HFFc6 (cell line): ENCODE measurements around the gene IQCE. TPM values are rescaled to one million over a fixed set of nuclear protein-coding genes. Genes with fewer than 3 reads are reported as not detected.
"Not testable (repeated sequence)": the region's sequence is repeated elsewhere in the genome, so short reads cannot be mapped to it uniquely, and the experiment has no call there.

ENCODE experiments used
- DNase-seq: peaks from one replicate; pipeline ENCODE4 v3.0.0-alpha.2; 2018
- H3K27ac Mint-ChIP-seq: 2 replicates; pipeline ENCODE4 v1.8.0; 2020; ENCODE audit warnings: mild to moderate bottlenecking, mixed read lengths
- H3K27me3 Mint-ChIP-seq: 2 replicates; pipeline ENCODE4 v1.8.0; 2021; ENCODE audit warnings: mild to moderate bottlenecking, moderate library complexity, mixed read lengths; ENCODE audit not compliant: insufficient read depth
- H3K36me3 Mint-ChIP-seq: 2 replicates; pipeline ENCODE4 v1.8.0; 2021; ENCODE audit warnings: low read depth, mixed read lengths
- H3K4me1 Mint-ChIP-seq: 2 replicates; pipeline ENCODE4 v1.8.0; 2020; ENCODE audit warnings: low read depth, mixed read lengths
- H3K4me3 Mint-ChIP-seq: 2 replicates; pipeline ENCODE4 v1.8.0; 2020; ENCODE audit warnings: mild to moderate bottlenecking, moderate library complexity, mixed read lengths
- H3K9me3 Mint-ChIP-seq: 2 replicates; pipeline ENCODE4 v1.8.0; 2020; ENCODE audit warnings: mild to moderate bottlenecking, mixed read lengths
- total RNA-seq, 6 experiments: library from RNA; stranded (reverse); fragmentation: NEBNext Ultra II Directional; extraction: Animal tissue kit (Norgen Biotek cat#: 25700); gene quantifications; 2 replicates in 1 of 6; 3 replicates in 5 of 6; pipeline ENCODE4 v1.2.3, GENCODE V29; 2021
- TF ChIP-seq, protein P1 (sequence below): fragments of 200-600 bp; sonication (generic); IDR thresholded peaks from 2 replicates; pipeline ENCODE4 v1.5.0; 2021; ENCODE audit warnings: antibody characterized with exemption, mild to moderate bottlenecking

Gene IQCE
- total RNA-seq, 6 experiments from 2014 or later = 14.9 to 18.1 (median 17.0) TPM

DNA sequence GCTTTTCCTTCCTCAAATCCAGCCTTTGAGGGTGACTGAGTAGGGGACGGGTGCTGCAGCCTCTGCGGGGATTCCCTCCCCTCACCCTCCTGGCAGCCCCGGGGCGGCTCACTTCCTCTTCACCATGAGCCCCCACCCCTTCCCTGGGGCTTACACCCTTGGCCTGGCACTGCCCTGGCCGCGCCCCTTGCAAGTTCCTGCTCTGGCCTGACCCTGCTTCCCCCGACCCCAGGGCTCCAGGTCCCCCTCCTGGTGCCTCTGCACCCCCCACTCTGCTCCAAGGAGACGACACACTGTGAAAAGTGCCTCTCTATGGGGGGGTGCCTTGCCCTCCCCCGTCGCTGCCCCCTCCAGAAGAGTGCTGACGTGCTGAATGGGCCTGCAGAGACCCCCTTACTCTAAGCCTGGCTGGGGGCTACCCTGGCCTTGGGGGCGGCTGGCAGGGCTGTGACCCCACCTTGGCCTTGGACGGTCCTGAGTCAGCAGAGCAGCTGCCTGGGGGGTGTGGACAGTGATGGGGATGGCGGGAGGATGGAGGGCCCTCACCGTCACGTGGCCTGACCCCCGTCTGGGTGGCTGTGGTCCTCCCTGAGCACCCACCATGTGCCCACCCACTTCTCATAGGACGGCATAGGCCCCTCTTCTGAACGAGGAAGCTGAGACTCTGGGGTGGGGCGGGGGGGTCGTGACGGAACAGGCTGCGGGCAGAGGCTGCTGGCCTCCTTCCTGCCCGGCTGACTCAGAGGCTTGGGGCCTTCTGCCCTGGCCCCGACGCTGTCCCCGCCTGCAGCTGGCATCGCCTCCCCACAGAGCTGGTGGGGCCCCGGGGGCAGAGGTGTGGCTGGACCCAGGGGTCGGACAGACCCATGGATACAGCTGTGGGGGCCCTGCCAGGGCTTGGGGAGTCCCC, 29.4 kb upstream of the IQCE start:
- Mint-ChIP-seq H3K27ac (peak overlapping the region; percentile 83), H3K27me3 (no peaks in the 10 kb centered on the region), H3K9me3 (no peaks in the 10 kb centered on the region), H3K4me1 (peaks cover 31% of the 10 kb centered on the region), H3K4me3 (no peak overlapping the region; the same call in 1 of the 2 replicates), H3K36me3 (no peaks in the 10 kb centered on the region; the same call in 1 of the 2 replicates)
- TF ChIP-seq, protein P1, sequence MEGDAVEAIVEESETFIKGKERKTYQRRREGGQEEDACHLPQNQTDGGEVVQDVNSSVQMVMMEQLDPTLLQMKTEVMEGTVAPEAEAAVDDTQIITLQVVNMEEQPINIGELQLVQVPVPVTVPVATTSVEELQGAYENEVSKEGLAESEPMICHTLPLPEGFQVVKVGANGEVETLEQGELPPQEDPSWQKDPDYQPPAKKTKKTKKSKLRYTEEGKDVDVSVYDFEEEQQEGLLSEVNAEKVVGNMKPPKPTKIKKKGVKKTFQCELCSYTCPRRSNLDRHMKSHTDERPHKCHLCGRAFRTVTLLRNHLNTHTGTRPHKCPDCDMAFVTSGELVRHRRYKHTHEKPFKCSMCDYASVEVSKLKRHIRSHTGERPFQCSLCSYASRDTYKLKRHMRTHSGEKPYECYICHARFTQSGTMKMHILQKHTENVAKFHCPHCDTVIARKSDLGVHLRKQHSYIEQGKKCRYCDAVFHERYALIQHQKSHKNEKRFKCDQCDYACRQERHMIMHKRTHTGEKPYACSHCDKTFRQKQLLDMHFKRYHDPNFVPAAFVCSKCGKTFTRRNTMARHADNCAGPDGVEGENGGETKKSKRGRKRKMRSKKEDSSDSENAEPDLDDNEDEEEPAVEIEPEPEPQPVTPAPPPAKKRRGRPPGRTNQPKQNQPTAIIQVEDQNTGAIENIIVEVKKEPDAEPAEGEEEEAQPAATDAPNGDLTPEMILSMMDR = no peak
- peak; percentile 40 for DNase-seq

DNA sequence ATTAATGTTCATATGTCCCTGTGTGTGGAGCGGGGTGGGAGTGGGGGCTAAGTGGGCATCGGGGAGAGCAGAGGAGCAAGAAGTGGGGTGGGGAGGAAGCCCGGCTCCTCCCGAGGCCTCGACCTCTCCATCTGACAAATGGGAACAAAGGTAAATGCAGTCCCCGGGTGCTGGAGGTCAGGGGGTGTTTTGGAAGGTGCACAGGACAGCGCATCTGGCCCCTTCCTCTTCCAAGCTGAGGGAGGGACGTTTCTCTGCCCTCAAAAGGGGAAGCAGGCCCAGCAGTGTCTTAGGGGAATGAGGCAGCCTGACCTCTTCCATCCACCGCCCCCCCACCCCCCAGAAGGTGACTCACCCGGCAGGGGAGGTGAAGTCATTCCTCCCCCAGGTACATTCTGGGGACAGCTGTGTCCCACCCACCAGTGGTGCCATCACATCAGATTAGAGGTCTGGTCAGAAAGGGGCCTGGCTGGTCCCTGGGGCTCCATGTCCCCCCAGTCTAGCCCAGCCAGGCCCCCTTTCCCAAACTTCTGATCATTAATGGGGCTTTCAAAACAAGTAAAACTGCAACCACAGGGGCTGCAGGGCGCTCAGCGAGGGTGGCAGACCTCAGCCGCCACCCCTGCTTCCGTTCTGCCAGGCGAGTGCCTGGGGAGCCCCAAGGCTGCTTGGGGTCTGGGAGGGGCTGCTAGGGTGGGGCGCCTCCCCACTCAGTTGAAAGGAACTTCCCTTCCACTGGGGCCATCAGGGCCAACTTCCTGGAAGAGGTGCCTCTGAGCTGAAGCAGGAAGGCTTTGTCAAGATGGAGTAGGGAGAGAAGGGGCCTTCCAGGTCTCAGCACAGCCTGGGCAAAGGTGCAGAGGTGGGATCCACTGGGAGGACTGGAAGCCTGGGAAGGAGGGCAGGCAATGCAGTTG, 28.4 kb upstream of the IQCE start:
- TF ChIP-seq, protein P1 = no peak
- no peak for DNase-seq
- H3K4me1 Mint-ChIP-seq = peaks cover 31% of the 10 kb centered on the region

DNA sequence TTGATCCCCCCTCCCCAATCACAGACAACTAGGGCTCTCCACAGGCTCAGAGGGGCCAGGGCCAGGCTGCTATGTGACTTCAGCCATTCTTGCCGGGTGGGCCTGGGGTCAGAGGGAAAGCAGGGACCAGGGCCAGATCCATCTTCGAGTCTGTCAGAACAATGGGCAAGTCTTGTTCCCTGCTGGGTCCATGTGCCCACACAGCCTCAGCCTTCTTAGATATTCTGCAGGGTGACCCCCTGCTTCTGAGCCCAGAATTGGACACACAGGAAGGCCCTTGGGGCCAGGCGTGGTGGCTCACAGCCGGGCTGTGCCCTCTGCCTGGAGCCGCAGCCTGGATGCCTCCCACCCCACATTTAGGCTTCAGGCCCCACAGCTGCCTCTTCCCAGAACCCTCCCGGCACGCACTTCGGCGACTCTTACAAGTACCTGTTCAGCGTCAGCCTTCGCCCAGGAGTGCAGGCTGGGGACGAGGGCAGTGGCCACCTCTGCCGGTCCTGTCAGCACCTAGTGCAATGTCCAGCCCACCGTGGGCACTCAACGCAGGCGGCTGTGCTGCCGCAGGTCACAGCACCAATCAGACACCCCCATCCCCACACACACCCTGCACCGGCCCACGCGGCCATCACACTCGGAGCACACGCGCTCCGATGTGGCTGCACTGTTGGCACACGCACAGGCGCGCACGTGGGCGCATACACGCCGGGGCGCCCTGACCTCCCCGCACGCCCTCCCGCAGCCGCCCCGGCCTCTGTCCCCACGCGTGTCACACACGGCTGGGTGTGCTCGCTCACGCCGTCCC, 27.6 kb upstream of the IQCE start:
- H3K27me3 Mint-ChIP-seq, H3K9me3 Mint-ChIP-seq, DNase-seq, H3K36me3 Mint-ChIP-seq, H3K4me3 Mint-ChIP-seq: not testable (repeated sequence)
- Mint-ChIP-seq H3K27ac (peak overlapping the region; percentile 83; the same call in 1 of the 2 replicates), H3K4me1 (peaks cover 31% of the 10 kb centered on the region)

More for the DNA sequence above, 28.4 kb upstream of the IQCE start:
- no peaks in the 10 kb centered on the region for H3K27me3 Mint-ChIP-seq
- no peaks in the 10 kb centered on the region; the same call in 1 of the 2 replicates for H3K36me3 Mint-ChIP-seq
- no peak overlapping the region; the same call in 1 of the 2 replicates for H3K4me3 Mint-ChIP-seq
- H3K9me3 Mint-ChIP-seq = no peaks in the 10 kb centered on the region
- H3K27ac Mint-ChIP-seq = peak overlapping the region; percentile 83

DNA sequence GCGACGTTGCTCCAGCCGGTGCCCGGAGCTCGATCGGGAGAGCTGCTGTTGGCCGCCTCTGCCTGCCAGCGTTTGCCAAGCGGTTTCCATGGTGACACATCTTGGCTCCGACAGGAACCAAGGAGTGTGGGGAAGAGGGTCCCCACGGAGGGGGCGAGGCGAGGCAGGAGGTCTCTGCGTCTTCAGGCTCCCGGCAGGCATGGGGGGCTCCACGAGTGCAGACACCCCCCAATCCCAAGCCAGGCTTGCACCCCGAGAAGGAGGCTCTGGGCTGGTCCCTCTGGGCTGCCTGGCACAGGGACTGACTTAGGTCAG, 27.0 kb upstream of the IQCE start:
- not testable (repeated sequence) for DNase-seq, H3K4me3 Mint-ChIP-seq, H3K36me3 Mint-ChIP-seq, H3K27me3 Mint-ChIP-seq, H3K9me3 Mint-ChIP-seq, H3K27ac Mint-ChIP-seq
- H3K4me1 Mint-ChIP-seq = peaks cover 31% of the 10 kb centered on the region

DNA sequence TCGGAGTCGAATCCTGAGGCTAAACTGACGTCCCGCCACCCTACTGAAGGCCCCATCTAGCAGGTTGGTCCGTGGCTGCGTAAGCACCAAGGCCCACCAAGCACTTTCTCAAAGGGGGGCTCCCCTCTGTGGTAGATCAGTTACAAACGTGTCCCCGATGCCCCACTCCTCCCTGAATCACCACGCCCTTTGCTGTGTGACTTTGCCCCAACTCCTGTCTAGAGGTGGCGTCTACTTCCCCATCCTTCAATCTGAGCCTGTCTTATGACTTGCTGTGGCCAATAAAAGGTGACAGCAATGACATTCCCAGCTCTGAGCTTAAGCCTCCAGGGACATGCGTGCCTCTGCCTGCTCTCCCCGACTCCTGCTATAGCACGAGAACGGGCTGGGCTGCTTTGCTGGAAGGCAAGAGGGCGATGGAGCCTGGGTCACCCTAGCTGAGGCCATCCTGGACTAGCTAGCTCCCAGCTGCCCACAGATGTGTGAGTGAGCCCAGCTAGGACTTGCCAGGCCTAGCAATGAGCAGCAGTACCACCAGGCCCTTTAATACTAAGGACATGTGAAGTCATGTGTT, 26.5 kb upstream of the IQCE start:
- H3K27me3 Mint-ChIP-seq = not testable (repeated sequence)

DNA sequence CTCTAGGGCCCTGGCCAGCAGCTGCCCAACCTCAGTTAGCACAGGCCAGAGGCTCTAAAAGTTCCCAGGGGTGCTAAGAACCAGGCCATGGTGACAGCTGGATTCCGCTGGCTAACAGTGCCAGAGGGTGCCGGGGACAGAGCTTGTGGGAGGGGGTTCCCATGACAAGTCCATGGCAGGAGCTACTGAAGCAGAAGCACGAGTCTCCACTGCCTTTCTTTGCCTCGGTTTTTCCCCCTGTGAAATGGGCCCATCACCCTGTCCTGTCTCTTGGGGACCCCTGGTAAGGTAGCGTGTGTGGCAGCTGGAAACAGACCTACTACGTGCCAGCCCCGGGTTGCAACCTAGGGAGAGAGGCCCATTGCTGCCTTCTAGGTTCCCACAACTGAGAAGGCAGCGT, 26.0 kb upstream of the IQCE start:
- not testable (repeated sequence) for H3K27ac Mint-ChIP-seq, H3K4me3 Mint-ChIP-seq, H3K36me3 Mint-ChIP-seq, H3K9me3 Mint-ChIP-seq, H3K27me3 Mint-ChIP-seq, DNase-seq
- H3K4me1 Mint-ChIP-seq = peaks cover 23% of the 10 kb centered on the region

More for the DNA sequence above, 26.5 kb upstream of the IQCE start:
- not testable (repeated sequence) for H3K9me3 Mint-ChIP-seq, H3K36me3 Mint-ChIP-seq, DNase-seq, H3K4me3 Mint-ChIP-seq, H3K27ac Mint-ChIP-seq
- H3K4me1 Mint-ChIP-seq = peaks cover 29% of the 10 kb centered on the region

DNA sequence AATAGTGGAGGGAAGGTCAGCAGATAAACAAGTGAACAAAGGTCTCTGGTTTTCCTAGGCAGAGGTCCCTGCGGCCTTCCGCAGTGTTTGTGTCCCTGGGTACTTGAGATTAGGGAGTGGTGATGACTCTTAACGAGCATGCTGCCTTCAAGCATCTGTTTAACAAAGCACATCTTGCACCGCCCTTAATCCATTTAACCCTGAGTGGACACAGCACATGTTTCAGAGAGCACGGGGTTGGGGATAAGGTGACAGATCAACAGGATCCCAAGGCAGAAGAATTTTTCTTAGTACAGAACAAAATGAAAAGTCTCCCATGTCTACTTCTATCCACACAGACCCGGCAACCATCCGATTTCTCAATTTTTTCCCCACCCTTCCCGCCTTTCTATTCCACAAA, 25.2 kb upstream of the IQCE start:
- H3K9me3 Mint-ChIP-seq, H3K4me3 Mint-ChIP-seq, H3K27me3 Mint-ChIP-seq, DNase-seq, H3K36me3 Mint-ChIP-seq, H3K27ac Mint-ChIP-seq: not testable (repeated sequence)
- peaks cover 16% of the 10 kb centered on the region for H3K4me1 Mint-ChIP-seq

DNA sequence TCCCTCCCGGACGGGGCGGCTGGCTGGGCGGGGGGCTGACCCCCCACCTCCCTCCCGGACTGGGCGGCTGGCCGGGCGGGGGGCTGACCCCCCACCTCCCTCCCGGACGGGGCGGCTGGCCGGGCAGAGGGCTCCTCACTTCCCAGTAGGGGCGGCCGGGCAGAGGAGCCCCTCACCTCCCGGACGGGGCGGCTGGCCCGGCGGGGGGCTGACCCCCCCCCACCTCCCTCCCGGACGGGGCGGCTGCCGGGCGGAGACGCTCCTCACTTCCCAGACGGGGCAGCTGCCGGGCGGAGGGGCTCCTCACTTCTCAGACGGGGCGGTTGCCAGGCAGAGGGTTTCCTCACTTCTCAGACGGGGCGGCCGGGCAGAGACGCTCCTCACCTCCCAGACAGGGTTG, 24.6 kb upstream of the IQCE start:
- H3K9me3 Mint-ChIP-seq, DNase-seq, H3K27ac Mint-ChIP-seq, H3K27me3 Mint-ChIP-seq, H3K36me3 Mint-ChIP-seq, H3K4me3 Mint-ChIP-seq: not testable (repeated sequence)
- peaks cover 16% of the 10 kb centered on the region for H3K4me1 Mint-ChIP-seq

DNA sequence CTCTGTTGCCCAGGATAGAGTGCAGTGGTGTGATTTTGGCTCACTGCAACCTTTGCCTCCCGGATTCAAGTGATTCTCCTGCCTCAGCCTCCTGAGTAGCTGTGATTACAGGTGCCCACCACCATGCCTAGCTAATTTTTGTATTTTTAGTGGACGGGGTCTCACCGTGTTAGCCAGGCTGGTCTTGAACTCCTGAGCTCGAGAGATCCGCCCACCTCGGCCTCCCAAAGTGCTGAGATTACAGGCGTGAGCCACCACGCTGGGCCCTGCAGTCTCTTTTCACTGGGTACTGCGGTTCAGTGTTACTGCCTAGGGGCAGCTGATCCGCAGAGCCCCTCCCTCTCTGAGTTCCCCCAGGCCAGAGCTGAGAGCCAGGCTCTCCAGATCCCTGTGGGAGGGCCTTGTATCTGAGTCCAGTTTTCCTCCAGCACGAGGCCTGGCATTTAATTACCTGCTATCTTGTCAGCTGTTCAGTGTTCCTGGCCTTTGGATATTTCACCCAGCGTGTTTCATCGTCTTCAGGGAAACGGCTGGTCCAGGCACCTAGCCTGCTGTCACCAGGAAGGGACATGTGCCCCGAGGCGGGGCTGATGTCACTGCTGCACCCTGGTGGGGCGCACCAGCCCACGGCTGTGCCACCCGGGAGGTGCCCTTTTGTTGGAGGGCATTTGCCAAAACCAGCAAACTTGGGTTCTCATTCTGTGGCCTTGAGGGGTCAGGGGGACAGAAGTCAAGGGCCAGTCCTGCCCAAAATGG, 22.7 kb upstream of the IQCE start:
- not testable (repeated sequence) for H3K4me3 Mint-ChIP-seq, DNase-seq, H3K4me1 Mint-ChIP-seq, H3K27ac Mint-ChIP-seq, H3K9me3 Mint-ChIP-seq, H3K27me3 Mint-ChIP-seq, H3K36me3 Mint-ChIP-seq
